Choroid plexus epithelial cell (primary cell): ENCODE measurements around the gene CCDC88B.
A peak's percentile ranks its signal among the peaks of the same experiment; 100 is the strongest.

Source experiments
- DNase-seq: peaks from one replicate; pipeline ENCODE4 v3.0.0-alpha.2; 2010; ENCODE audit warnings: low read depth
- H3K4me3 ChIP-seq: 2 replicates; pipeline ENCODE4 v1.5.1; 2011; ENCODE audit warnings: low read depth, mild to moderate bottlenecking, control low read depth, low read length, moderate library complexity
- TF ChIP-seq, protein P1 (sequence below): conservative IDR thresholded peaks from 2 replicates; pipeline ENCODE4 v1.5.1; 2011; ENCODE audit warnings: low read depth, mild to moderate bottlenecking, control low read depth, inconsistent platforms, low read length, moderate library complexity

CCDC88B gene

DNA sequence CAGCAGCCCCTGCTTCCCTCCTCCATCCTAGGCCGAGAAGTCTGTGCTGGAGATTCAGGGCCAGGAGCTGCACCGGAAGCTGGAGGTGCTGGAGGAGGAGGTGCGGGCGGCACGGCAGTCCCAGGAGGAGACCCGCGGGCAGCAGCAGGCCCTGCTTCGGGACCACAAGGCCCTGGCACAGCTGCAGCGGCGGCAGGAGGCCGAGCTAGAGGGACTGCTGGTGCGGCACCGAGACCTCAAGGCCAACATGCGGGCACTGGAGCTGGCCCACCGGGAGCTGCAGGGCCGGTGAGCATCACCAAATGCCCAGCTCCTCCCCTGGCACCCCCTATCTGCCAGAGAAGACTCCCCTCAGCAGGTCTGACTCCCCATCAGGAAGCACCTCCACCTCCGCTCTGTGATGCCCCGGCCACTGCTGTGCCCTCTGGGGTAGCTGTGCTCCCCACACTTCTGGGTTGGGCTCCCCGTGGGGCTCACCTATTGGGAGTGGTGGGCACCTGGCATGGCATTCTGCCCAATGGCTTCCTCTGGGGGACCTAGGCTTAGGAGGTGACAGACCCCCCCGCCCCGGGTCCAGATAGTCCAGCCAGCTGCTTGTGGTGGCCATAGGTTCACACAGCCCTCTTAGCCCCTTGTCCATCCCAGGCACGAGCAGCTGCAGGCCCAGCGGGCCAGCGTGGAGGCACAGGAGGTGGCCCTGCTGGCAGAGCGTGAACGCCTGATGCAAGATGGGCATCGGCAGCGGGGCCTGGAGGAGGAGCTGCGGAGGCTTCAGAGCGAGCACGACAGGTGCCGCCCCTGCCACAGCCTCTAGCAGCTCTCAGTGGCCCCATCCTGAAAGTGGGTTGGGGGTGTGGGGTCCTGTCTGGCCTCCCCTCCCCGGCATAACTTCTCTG, 12.3 kb downstream of the CCDC88B start:
- DNase-seq, result no peak
- no peak overlapping the region for H3K4me3 ChIP-seq
- TF ChIP-seq, protein P1, sequence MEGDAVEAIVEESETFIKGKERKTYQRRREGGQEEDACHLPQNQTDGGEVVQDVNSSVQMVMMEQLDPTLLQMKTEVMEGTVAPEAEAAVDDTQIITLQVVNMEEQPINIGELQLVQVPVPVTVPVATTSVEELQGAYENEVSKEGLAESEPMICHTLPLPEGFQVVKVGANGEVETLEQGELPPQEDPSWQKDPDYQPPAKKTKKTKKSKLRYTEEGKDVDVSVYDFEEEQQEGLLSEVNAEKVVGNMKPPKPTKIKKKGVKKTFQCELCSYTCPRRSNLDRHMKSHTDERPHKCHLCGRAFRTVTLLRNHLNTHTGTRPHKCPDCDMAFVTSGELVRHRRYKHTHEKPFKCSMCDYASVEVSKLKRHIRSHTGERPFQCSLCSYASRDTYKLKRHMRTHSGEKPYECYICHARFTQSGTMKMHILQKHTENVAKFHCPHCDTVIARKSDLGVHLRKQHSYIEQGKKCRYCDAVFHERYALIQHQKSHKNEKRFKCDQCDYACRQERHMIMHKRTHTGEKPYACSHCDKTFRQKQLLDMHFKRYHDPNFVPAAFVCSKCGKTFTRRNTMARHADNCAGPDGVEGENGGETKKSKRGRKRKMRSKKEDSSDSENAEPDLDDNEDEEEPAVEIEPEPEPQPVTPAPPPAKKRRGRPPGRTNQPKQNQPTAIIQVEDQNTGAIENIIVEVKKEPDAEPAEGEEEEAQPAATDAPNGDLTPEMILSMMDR, result no peak

DNA sequence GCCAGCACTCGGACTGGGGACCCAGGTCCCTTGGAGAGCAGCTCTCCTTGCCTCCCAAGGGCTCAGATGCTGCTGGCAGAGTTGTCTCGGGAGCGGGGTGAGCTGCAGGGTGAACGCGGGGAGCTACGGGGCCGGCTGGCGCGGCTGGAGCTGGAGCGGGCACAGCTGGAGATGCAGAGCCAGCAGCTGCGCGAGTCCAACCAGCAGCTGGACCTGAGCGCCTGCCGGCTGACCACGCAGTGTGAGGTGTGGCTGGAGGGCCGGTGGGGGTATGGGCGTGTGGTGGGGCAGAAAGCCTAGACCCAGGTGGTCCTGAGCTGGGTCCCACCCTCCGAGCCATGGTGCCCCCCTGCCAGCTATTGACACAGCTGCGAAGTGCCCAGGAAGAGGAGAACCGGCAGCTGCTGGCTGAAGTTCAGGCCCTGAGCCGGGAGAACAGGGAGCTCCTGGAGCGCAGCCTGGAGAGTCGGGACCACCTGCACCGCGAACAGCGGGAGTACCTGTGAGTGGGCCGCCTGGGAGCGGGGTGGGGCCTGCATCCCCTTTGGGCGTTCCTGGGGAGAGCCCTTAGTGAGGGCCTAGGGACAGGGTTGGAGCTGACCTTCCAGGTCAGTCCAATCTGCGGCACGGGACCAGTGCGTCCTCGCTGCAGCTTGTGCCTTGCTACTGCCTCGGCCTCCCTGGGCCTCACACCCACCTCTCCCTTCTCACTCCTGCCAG, 13.2 kb downstream of the CCDC88B start:
- DNase-seq, result no peak
- H3K4me3 ChIP-seq, result no peak overlapping the region
- TF ChIP-seq, protein P1, result no peak

- TF ChIP-seq, protein P1, result no peak
- no peak overlapping the region for H3K4me3 ChIP-seq
- DNase-seq, result no peak
These were observed 13.9 kb downstream of the CCDC88B start for GRCh38 chr11:64353715-64354506.

GRCh38 chr11:64355078-64355940, 15.3 kb downstream of the CCDC88B start:
- TF ChIP-seq, protein P1, result peak; percentile 84
- H3K4me3 ChIP-seq, result peak overlapping the region; percentile 41
- DNase-seq, result peak; percentile 81

GRCh38 chr11:64356498-64357411, 16.8 kb downstream of the CCDC88B start:
- TF ChIP-seq, protein P1, result peak; percentile 77
- peak; percentile 70 for DNase-seq
- H3K4me3 ChIP-seq, result no peak overlapping the region
